Measurements from ENCODE around the gene ZNG1B. TPM values are rescaled to one million over a fixed set of nuclear protein-coding genes. Genes with fewer than 3 reads are reported as not detected.
A peak's percentile ranks its signal among the peaks of the same experiment; 100 is the strongest.
"Not testable (repeated sequence)": the region's sequence is repeated elsewhere in the genome, so short reads cannot be mapped to it uniquely, and the experiment has no call there.

Gene ZNG1B
- total RNA-seq, 1 experiment from 2014 or later = 50.4 TPM

- CTCF ChIA-PET = no interaction called here
- no peak overlapping the region for H3K4me3 Mint-ChIP-seq (ENCODE audit: unreplicated experiment)
- H3K36me3 Mint-ChIP-seq (ENCODE audit: insufficient read depth, unreplicated experiment) = no peaks in the 10 kb centered on the region
These were observed 31.4 kb upstream of the ZNG1B start for GRCh38 chr2:113406114-113406513.

GRCh38 chr2:113407446-113408099 is 29.9 kb upstream of the ZNG1B start:
- Mint-ChIP-seq H3K27ac (ENCODE audit: unreplicated experiment) (no peak overlapping the region), H3K4me3 (ENCODE audit: unreplicated experiment) (no peak overlapping the region), H3K27me3 (ENCODE audit: insufficient read depth, unreplicated experiment) (peaks cover 12% of the 10 kb centered on the region), H3K36me3 (ENCODE audit: insufficient read depth, unreplicated experiment) (no peaks in the 10 kb centered on the region), H3K4me1 (ENCODE audit: low read depth, unreplicated experiment) (peaks cover 7% of the 10 kb centered on the region), H3K9me3 (ENCODE audit: unreplicated experiment) (no peaks in the 10 kb centered on the region)
- CTCF ChIA-PET = interaction anchor here (0.6 to 1.0 kb wide), 3 partner anchors 195 to 269 kb away, joined by 3 to 5 read pairs (median 4); no protein-coding TSS in a partner anchor
- peaks cover 6% of the 10 kb centered on the region; the same call in 1 of the 2 replicates for H3K4me1 ChIP-seq
- H3K27me3 ChIP-seq (replicated peaks; ENCODE audit: control insufficient read depth, insufficient read depth, low read length) = 0 out of 2 replicates have a peak, but pooled peaks cover 1% of the 10 kb centered on the region
- intact Hi-C loops (cut with micrococcal nuclease; ENCODE audit: unreplicated experiment) = no loop called here
- peak in 1 of 2 experiments; percentile 35 for TF ChIP-seq CTCF (IDR thresholded peaks at IDR 0.05; ENCODE audit: insufficient read depth in 1 of 2, low read depth in 1 of 2, low read length in 1 of 2, severe bottlenecking in 1 of 2, unreplicated experiment in 1 of 2)
- no peaks in the 10 kb centered on the region for H3K9me3 ChIP-seq
- peak in 1 of 2 experiments; percentile 17 for DNase-seq
- H3K4me3 ChIP-seq (ENCODE audit: low read depth, low read length) = no peak overlapping the region
- POLR2A ChIA-PET = no interaction called here
- H3K36me3 ChIP-seq (ENCODE audit: control insufficient read depth, insufficient read depth, low read length) = no peaks in the 10 kb centered on the region
- no TSS peak for BruUV-seq (replicated peaks)

More at GRCh38 chr2:113406114-113406513, 31.4 kb upstream of the ZNG1B start:
- DNase-seq = no peak
- Histone ChIP-seq H3K4me3 (ENCODE audit: low read depth, low read length) (no peak overlapping the region), H3K36me3 (ENCODE audit: control insufficient read depth, insufficient read depth, low read length) (no peaks in the 10 kb centered on the region), H3K27me3 (replicated peaks; ENCODE audit: control insufficient read depth, insufficient read depth, low read length) (0 out of 2 replicates have a peak, but pooled peaks cover 1% of the 10 kb centered on the region), H3K4me1 (peaks cover 6% of the 10 kb centered on the region; the same call in 1 of the 2 replicates), H3K9me3 (no peaks in the 10 kb centered on the region)
- TF ChIP-seq CTCF (IDR thresholded peaks at IDR 0.05; ENCODE audit: insufficient read depth in 1 of 2, low read depth in 1 of 2, low read length in 1 of 2, severe bottlenecking in 1 of 2, unreplicated experiment in 1 of 2) = no peak
- intact Hi-C loops (cut with micrococcal nuclease; ENCODE audit: unreplicated experiment) = no loop called here
- Mint-ChIP-seq H3K4me1 (ENCODE audit: low read depth, unreplicated experiment) (peaks cover 7% of the 10 kb centered on the region), H3K27ac (ENCODE audit: unreplicated experiment) (no peak overlapping the region), H3K27me3 (ENCODE audit: insufficient read depth, unreplicated experiment) (peaks cover 12% of the 10 kb centered on the region), H3K9me3 (ENCODE audit: unreplicated experiment) (no peaks in the 10 kb centered on the region)
- POLR2A ChIA-PET = no interaction called here
- no TSS peak for BruUV-seq (replicated peaks)

- H3K9me3 ChIP-seq; H3K9me3 Mint-ChIP-seq (ENCODE audit: unreplicated experiment); BruUV-seq (replicated peaks); DNase-seq; H3K27me3 Mint-ChIP-seq (ENCODE audit: insufficient read depth, unreplicated experiment); H3K4me3 ChIP-seq (ENCODE audit: low read depth, low read length); H3K27me3 ChIP-seq (replicated peaks; ENCODE audit: control insufficient read depth, insufficient read depth, low read length); CTCF ChIA-PET; H3K4me1 ChIP-seq; H3K4me3 Mint-ChIP-seq (ENCODE audit: unreplicated experiment); POLR2A ChIA-PET; intact Hi-C loops (cut with micrococcal nuclease; ENCODE audit: unreplicated experiment); H3K4me1 Mint-ChIP-seq (ENCODE audit: low read depth, unreplicated experiment); H3K36me3 Mint-ChIP-seq (ENCODE audit: insufficient read depth, unreplicated experiment); H3K27ac Mint-ChIP-seq (ENCODE audit: unreplicated experiment); H3K36me3 ChIP-seq (ENCODE audit: control insufficient read depth, insufficient read depth, low read length): not testable (repeated sequence)
These were observed 25.7 kb upstream of the ZNG1B start for GRCh38 chr2:113411725-113412352.

- H3K4me1 Mint-ChIP-seq (ENCODE audit: low read depth, unreplicated experiment); H3K4me1 ChIP-seq; BruUV-seq (replicated peaks); H3K9me3 ChIP-seq; CTCF ChIA-PET; intact Hi-C loops (cut with micrococcal nuclease; ENCODE audit: unreplicated experiment); H3K36me3 ChIP-seq (ENCODE audit: control insufficient read depth, insufficient read depth, low read length); H3K4me3 ChIP-seq (ENCODE audit: low read depth, low read length); H3K27me3 ChIP-seq (replicated peaks; ENCODE audit: control insufficient read depth, insufficient read depth, low read length); H3K9me3 Mint-ChIP-seq (ENCODE audit: unreplicated experiment); DNase-seq; H3K4me3 Mint-ChIP-seq (ENCODE audit: unreplicated experiment); POLR2A ChIA-PET; H3K36me3 Mint-ChIP-seq (ENCODE audit: insufficient read depth, unreplicated experiment); H3K27ac Mint-ChIP-seq (ENCODE audit: unreplicated experiment); H3K27me3 Mint-ChIP-seq (ENCODE audit: insufficient read depth, unreplicated experiment): not testable (repeated sequence)
These were observed 24.7 kb upstream of the ZNG1B start for GRCh38 chr2:113412774-113413173.

GRCh38 chr2:113431773-113432172 is 5.7 kb upstream of the ZNG1B start:
- intact Hi-C loops (cut with micrococcal nuclease; ENCODE audit: unreplicated experiment); POLR2A ChIA-PET; BruUV-seq (replicated peaks): not testable (repeated sequence)

More at GRCh38 chr2:113431773-113432172, 5.7 kb upstream of the ZNG1B start:
- CTCF ChIA-PET; H3K27me3 ChIP-seq (replicated peaks; ENCODE audit: control insufficient read depth, insufficient read depth, low read length); H3K4me1 Mint-ChIP-seq (ENCODE audit: low read depth, unreplicated experiment); H3K4me3 Mint-ChIP-seq (ENCODE audit: unreplicated experiment); H3K27ac Mint-ChIP-seq (ENCODE audit: unreplicated experiment); H3K4me3 ChIP-seq (ENCODE audit: low read depth, low read length); H3K36me3 Mint-ChIP-seq (ENCODE audit: insufficient read depth, unreplicated experiment); H3K36me3 ChIP-seq (ENCODE audit: control insufficient read depth, insufficient read depth, low read length); DNase-seq; H3K27me3 Mint-ChIP-seq (ENCODE audit: insufficient read depth, unreplicated experiment); H3K9me3 Mint-ChIP-seq (ENCODE audit: unreplicated experiment); H3K4me1 ChIP-seq; H3K9me3 ChIP-seq: not testable (repeated sequence)

All from Caco-2 (cell line).